Suprapubic skin (tissue), 4 donors: ENCODE measurements around the gene SRGAP1. TPM values are rescaled to one million over a fixed set of nuclear protein-coding genes. Genes with fewer than 3 reads are reported as not detected.

ENCODE experiments used
- DNase-seq, 2 donors: peaks; one replicate each; pipeline ENCODE4 v3.0.0-alpha.2; 2019; ENCODE audit warnings: low spot score in 2 of 2
- H3K27ac ChIP-seq: fragments of 200-600 bp; sonication (generic); one replicate; pipeline ENCODE4 v1.5.1; 2019
- H3K27me3 ChIP-seq: fragments of 200-600 bp; sonication (generic); one replicate; pipeline ENCODE4 v1.5.1; 2019
- H3K36me3 ChIP-seq: fragments of 200-600 bp; sonication (generic); one replicate; pipeline ENCODE4 v1.5.1; 2019
- H3K4me1 ChIP-seq: fragments of 200-600 bp; sonication (generic); one replicate; pipeline ENCODE4 v1.5.1; 2019
- H3K4me3 ChIP-seq: fragments of 200-600 bp; sonication (generic); one replicate; pipeline ENCODE4 v1.5.1; 2019; ENCODE audit warnings: mild to moderate bottlenecking
- H3K9me3 ChIP-seq: fragments of 200-600 bp; sonication (generic); one replicate; pipeline ENCODE4 v1.5.1; 2019
- CTCF ChIP-seq, 2 donors: fragments of 200-600 bp in 1 of 2; fragments of 450-650 bp in 1 of 2; sonication (generic) in 1 of 2; IDR thresholded peaks; one replicate each; pipeline ENCODE4 v1.5.1; 2016 to 2019; ENCODE audit warnings: antibody characterized with exemption in 2 of 2, mild to moderate bottlenecking in 1 of 2, moderate library complexity in 1 of 2
- EP300 ChIP-seq: sonication (generic); formaldehyde crosslinking; IDR thresholded peaks from one replicate; pipeline ENCODE4 v1.6.1; 2017; ENCODE audit warnings: antibody characterized with exemption
- POLR2A ChIP-seq, 2 donors: fragments of 450-650 bp; IDR thresholded peaks; one replicate each; pipeline ENCODE4 v1.6.1; 2017; ENCODE audit warnings: antibody characterized with exemption in 2 of 2, mild to moderate bottlenecking in 2 of 2, moderate library complexity in 2 of 2
- POLR2AphosphoS5 ChIP-seq, 3 donors: sonication (generic); formaldehyde crosslinking; IDR thresholded peaks; one replicate each; pipeline ENCODE4 v1.6.1; 2017; ENCODE audit warnings: antibody characterized with exemption in 3 of 3
- WGBS: methylation state at CpG from one replicate; pipeline ENCODE4 v1.1.5; 2018; 5-methylcytosine and 5-hydroxymethylcytosine counted together
- total RNA-seq, 4 donors: library from RNA; depleted of rRNA; stranded (reverse); fragments of >200 nt; gene quantifications; one replicate each; pipeline ENCODE4 v1.1.0, GENCODE V29; 2016

Gene SRGAP1
- total RNA-seq, 4 donors from 2014 or later: 8.4 to 10.9 (median 9.8) TPM

GRCh38 chr12:64086946-64087345 is 242.4 kb downstream of the SRGAP1 start:
- peaks cover 76% of the 10 kb centered on the region for H3K4me1 ChIP-seq
- TF ChIP-seq POLR2AphosphoS5 (IDR thresholded peaks at IDR 0.05) (no peak), CTCF (IDR thresholded peaks at IDR 0.05) (no peak), EP300 (no peak), POLR2A (IDR thresholded peaks at IDR 0.05) (no peak)
- H3K27me3 ChIP-seq: no peaks in the 10 kb centered on the region
- peak overlapping the region; percentile 16 for H3K4me3 ChIP-seq
- no peak for DNase-seq
- H3K36me3 ChIP-seq: no peaks in the 10 kb centered on the region
- WGBS: 35% methylated on average over 4 of the region's 4 CpGs
- H3K9me3 ChIP-seq: no peaks in the 10 kb centered on the region
- peak overlapping the region; percentile 88 for H3K27ac ChIP-seq

- H3K36me3 ChIP-seq: no peaks in the 10 kb centered on the region
- TF ChIP-seq POLR2AphosphoS5 (IDR thresholded peaks at IDR 0.05) (no peak), CTCF (IDR thresholded peaks at IDR 0.05) (no peak), EP300 (no peak), POLR2A (IDR thresholded peaks at IDR 0.05) (no peak)
- DNase-seq: no peak
- no peak overlapping the region for H3K4me3 ChIP-seq
- no peaks in the 10 kb centered on the region for H3K27me3 ChIP-seq
- peak overlapping the region; percentile 88 for H3K27ac ChIP-seq
- 35% methylated on average over 2 of the region's 2 CpGs for WGBS
- peaks cover 68% of the 10 kb centered on the region for H3K4me1 ChIP-seq
- no peaks in the 10 kb centered on the region for H3K9me3 ChIP-seq
Measured at GRCh38 chr12:64087761-64088160, 243.3 kb downstream of the SRGAP1 start.

GRCh38 chr12:64088431-64089349 is 244.2 kb downstream of the SRGAP1 start:
- 11% methylated on average over 12 of the region's 12 CpGs for WGBS
- H3K4me3 ChIP-seq: peak overlapping the region; percentile 33
- no peaks in the 10 kb centered on the region for H3K9me3 ChIP-seq
- TF ChIP-seq POLR2AphosphoS5 (IDR thresholded peaks at IDR 0.05) (peak in 2 of 3 donors; percentile 75), CTCF (IDR thresholded peaks at IDR 0.05) (no peak), EP300 (no peak), POLR2A (IDR thresholded peaks at IDR 0.05) (no peak)
- no peaks in the 10 kb centered on the region for H3K36me3 ChIP-seq
- no peaks in the 10 kb centered on the region for H3K27me3 ChIP-seq
- peak overlapping the region; percentile 88 for H3K27ac ChIP-seq
- DNase-seq: peak in 1 of 2 donors; percentile 80
- H3K4me1 ChIP-seq: peaks cover 59% of the 10 kb centered on the region

GRCh38 chr12:64090047-64090446 is 245.5 kb downstream of the SRGAP1 start:
- Histone ChIP-seq H3K4me3 (no peak overlapping the region), H3K4me1 (peaks cover 50% of the 10 kb centered on the region), H3K9me3 (no peaks in the 10 kb centered on the region), H3K36me3 (no peaks in the 10 kb centered on the region), H3K27ac (no peak overlapping the region), H3K27me3 (no peaks in the 10 kb centered on the region)
- WGBS: 95% methylated on average over 1 of the region's 1 CpG
- TF ChIP-seq POLR2A (IDR thresholded peaks at IDR 0.05): no peak
- TF ChIP-seq CTCF (IDR thresholded peaks at IDR 0.05): no peak
- TF ChIP-seq EP300: no peak
- TF ChIP-seq POLR2AphosphoS5 (IDR thresholded peaks at IDR 0.05): no peak
- DNase-seq: no peak

- Histone ChIP-seq H3K4me3 (no peak overlapping the region), H3K27me3 (no peaks in the 10 kb centered on the region), H3K36me3 (no peaks in the 10 kb centered on the region), H3K4me1 (peaks cover 39% of the 10 kb centered on the region), H3K9me3 (no peaks in the 10 kb centered on the region), H3K27ac (no peak overlapping the region)
- WGBS: 78% methylated on average over 4 of the region's 4 CpGs
- DNase-seq: no peak
- TF ChIP-seq CTCF (IDR thresholded peaks at IDR 0.05): no peak
- no peak for TF ChIP-seq POLR2AphosphoS5 (IDR thresholded peaks at IDR 0.05)
- TF ChIP-seq POLR2A (IDR thresholded peaks at IDR 0.05): no peak
- TF ChIP-seq EP300: no peak
Measured at GRCh38 chr12:64091186-64091585, 246.7 kb downstream of the SRGAP1 start.
